ENCODE results near the gene ROPN1L. TPM values are rescaled to one million over a fixed set of nuclear protein-coding genes. Genes with fewer than 3 reads are reported as not detected.

ROPN1L gene
- total RNA-seq, 1 experiment from 2014 or later: 0.24 TPM

- no peak overlapping the region for H3K4me3 ChIP-seq (ENCODE audit: low read depth, low read length, poor library complexity, severe bottlenecking)
- no peak for TF ChIP-seq CTCF (conservative IDR thresholded peaks at IDR 0.05; ENCODE audit: low read depth, low read length)
- no peak for TF ChIP-seq EZH2 (IDR thresholded peaks at IDR 0.05; ENCODE audit: borderline replicate concordance, low read depth, low read length, poor library complexity, severe bottlenecking)
- no peaks in the 10 kb centered on the region for H3K27me3 ChIP-seq (replicated peaks; ENCODE audit: insufficient read depth, low read depth, low read length, poor library complexity)
- H3K36me3 ChIP-seq (ENCODE audit: insufficient read depth, low read length, poor library complexity, severe bottlenecking): no peaks in the 10 kb centered on the region
- no peaks in the 10 kb centered on the region for H3K9me3 ChIP-seq (ENCODE audit: low read depth, low read length, poor library complexity, severe bottlenecking)
- H3K4me1 ChIP-seq (ENCODE audit: insufficient read depth, low read length, poor library complexity, severe bottlenecking): no peaks in the 10 kb centered on the region
- intact Hi-C loops (cut with micrococcal nuclease; ENCODE audit: unreplicated experiment): no loop called here
- no peak overlapping the region for H3K27ac ChIP-seq (ENCODE audit: low read depth, low read length, poor library complexity, severe bottlenecking)
- no peak for DNase-seq (ENCODE audit: low spot score)
- BruUV-seq (replicated peaks): no TSS peak
- ChIA-PET POLR2A (ENCODE audit: low non-redundant PET) (no interaction called here), CTCF (no interaction called here)
Observed at GRCh38 chr5:10499776-10500175, 58.1 kb downstream of the ROPN1L start.

GRCh38 chr5:10500669-10501068 lies 59.0 kb downstream of the ROPN1L start:
- Histone ChIP-seq H3K4me3 (ENCODE audit: low read depth, low read length, poor library complexity, severe bottlenecking) (no peak overlapping the region), H3K4me1 (ENCODE audit: insufficient read depth, low read length, poor library complexity, severe bottlenecking) (no peaks in the 10 kb centered on the region), H3K27ac (ENCODE audit: low read depth, low read length, poor library complexity, severe bottlenecking) (no peak overlapping the region), H3K9me3 (ENCODE audit: low read depth, low read length, poor library complexity, severe bottlenecking) (no peaks in the 10 kb centered on the region), H3K36me3 (ENCODE audit: insufficient read depth, low read length, poor library complexity, severe bottlenecking) (no peaks in the 10 kb centered on the region), H3K27me3 (replicated peaks; ENCODE audit: insufficient read depth, low read depth, low read length, poor library complexity) (no peaks in the 10 kb centered on the region)
- BruUV-seq (replicated peaks): no TSS peak
- TF ChIP-seq EZH2 (IDR thresholded peaks at IDR 0.05; ENCODE audit: borderline replicate concordance, low read depth, low read length, poor library complexity, severe bottlenecking) (no peak), CTCF (conservative IDR thresholded peaks at IDR 0.05; ENCODE audit: low read depth, low read length) (no peak)
- POLR2A ChIA-PET (ENCODE audit: low non-redundant PET): no interaction called here
- intact Hi-C loops (cut with micrococcal nuclease; ENCODE audit: unreplicated experiment): no loop called here
- CTCF ChIA-PET: no interaction called here
- DNase-seq (ENCODE audit: low spot score): no peak

- TF ChIP-seq CTCF (conservative IDR thresholded peaks at IDR 0.05; ENCODE audit: low read depth, low read length): no peak
- TF ChIP-seq EZH2 (IDR thresholded peaks at IDR 0.05; ENCODE audit: borderline replicate concordance, low read depth, low read length, poor library complexity, severe bottlenecking): no peak
- H3K4me1 ChIP-seq (ENCODE audit: insufficient read depth, low read length, poor library complexity, severe bottlenecking): no peaks in the 10 kb centered on the region
- intact Hi-C loops (cut with micrococcal nuclease; ENCODE audit: unreplicated experiment): no loop called here
- BruUV-seq (replicated peaks): no TSS peak
- no peak overlapping the region for H3K27ac ChIP-seq (ENCODE audit: low read depth, low read length, poor library complexity, severe bottlenecking)
- DNase-seq (ENCODE audit: low spot score): no peak
- no peaks in the 10 kb centered on the region for H3K9me3 ChIP-seq (ENCODE audit: low read depth, low read length, poor library complexity, severe bottlenecking)
- H3K36me3 ChIP-seq (ENCODE audit: insufficient read depth, low read length, poor library complexity, severe bottlenecking): no peaks in the 10 kb centered on the region
- CTCF ChIA-PET: no interaction called here
- H3K4me3 ChIP-seq (ENCODE audit: low read depth, low read length, poor library complexity, severe bottlenecking): no peak overlapping the region
- POLR2A ChIA-PET (ENCODE audit: low non-redundant PET): interaction anchor here (0.7 kb wide), 1 partner anchor 48 kb away, joined by 3 read pairs; no protein-coding TSS in a partner anchor
- H3K27me3 ChIP-seq (replicated peaks; ENCODE audit: insufficient read depth, low read depth, low read length, poor library complexity): no peaks in the 10 kb centered on the region
Observed at GRCh38 chr5:10501554-10502075, 59.9 kb downstream of the ROPN1L start.

Measured in A673 (cell line).